ENCODE data around the gene C1GALT1C1. TPM values are rescaled to one million over a fixed set of nuclear protein-coding genes. Genes with fewer than 3 reads are reported as not detected.
A peak's percentile ranks its signal among the peaks of the same experiment; 100 is the strongest.

Gene C1GALT1C1
- polyA plus RNA-seq, 1 of the 3 experiments (the other 2 are of a cell fraction): 26.9 TPM

DNA sequence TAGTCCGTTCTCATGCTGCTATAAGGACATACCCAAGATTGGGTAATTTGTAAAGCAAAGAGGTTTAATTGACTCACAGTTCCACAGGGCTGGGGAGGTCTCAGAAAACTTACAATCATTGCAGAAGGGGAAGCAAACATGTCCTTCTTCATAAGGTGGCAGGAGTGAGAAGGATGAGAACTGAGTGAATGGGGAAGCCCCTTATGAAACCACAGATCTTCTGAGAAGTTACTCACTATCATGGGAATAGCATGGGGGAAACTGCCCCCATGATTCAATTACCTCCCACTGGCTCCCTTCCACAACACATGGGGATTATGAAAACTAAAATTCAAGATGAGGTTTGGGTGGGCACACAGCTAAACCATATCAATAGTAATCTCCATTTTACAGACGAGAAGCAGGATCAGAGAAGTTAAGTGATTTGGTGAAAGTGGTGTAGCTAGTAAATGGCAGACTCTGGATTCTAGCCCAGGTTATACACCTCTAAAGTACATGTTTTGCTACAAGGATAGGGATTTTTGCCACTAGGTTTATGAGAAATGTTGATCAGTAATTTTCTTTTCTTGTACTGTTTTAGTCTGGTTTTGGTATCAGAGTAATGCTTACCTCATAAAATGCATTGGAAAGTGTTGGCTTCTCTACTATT, 47.3 kb upstream of the C1GALT1C1 start:
- Histone ChIP-seq H3K4me2 (no peak overlapping the region), H3K79me2 (ENCODE audit: insufficient read depth) (no peaks in the 10 kb centered on the region), H3K9ac (no peak overlapping the region), H2AFZ (ENCODE audit: low read depth) (no peak overlapping the region), H3K27me3 (ENCODE audit: insufficient read depth) (no peaks in the 10 kb centered on the region; the same call in 1 of the 2 replicates), H3K4me3 (ENCODE audit: low read depth in 2 of 2, low read length in 1 of 2) (no peak overlapping the region), H3K36me3 (replicated peaks in 1 of 2; ENCODE audit: control insufficient read depth in 1 of 2, insufficient read depth in 2 of 2, low read length in 1 of 2) (no peaks in the 10 kb centered on the region), H3K27ac (ENCODE audit: low read depth in 2 of 2, low read length in 1 of 2) (no peak overlapping the region), H4K20me1 (ENCODE audit: insufficient read depth) (no peaks in the 10 kb centered on the region), H3K9me2 (no peaks in the 10 kb centered on the region), H3F3A (replicated peaks; ENCODE audit: insufficient read depth) (peaks cover 3% of the 10 kb centered on the region), H3K9me3 (no peaks in the 10 kb centered on the region), H3K4me1 (ENCODE audit: control insufficient read depth in 1 of 2, insufficient read depth in 2 of 2, low read depth in 1 of 2, low read length in 1 of 2) (no peaks in the 10 kb centered on the region)
- POLR2A ChIA-PET: no interaction called here
- 21% methylated on average over 2 of the region's 2 CpGs for WGBS (ENCODE audit: low lambda C conversion rate)
- DNase-seq: no peak
- no peak for TF ChIP-seq MEF2A (IDR thresholded peaks at IDR 0.05; ENCODE audit: borderline replicate concordance, low read depth)
- no peak for TF ChIP-seq RXRA (IDR thresholded peaks at IDR 0.05; ENCODE audit: borderline replicate concordance, low read depth)
- no peak for TF ChIP-seq IRF3 (IDR thresholded peaks at IDR 0.05; ENCODE audit: low read depth, low read length)
- TF ChIP-seq MXI1 (IDR thresholded peaks at IDR 0.05; ENCODE audit: low read depth, low read length): no peak
- TF ChIP-seq RFX5 (IDR thresholded peaks at IDR 0.05; ENCODE audit: low read length): no peak
- TF ChIP-seq TAF1 (IDR thresholded peaks at IDR 0.05; ENCODE audit: borderline replicate concordance, low read depth, low read length): no peak
- TF ChIP-seq, protein P1, sequence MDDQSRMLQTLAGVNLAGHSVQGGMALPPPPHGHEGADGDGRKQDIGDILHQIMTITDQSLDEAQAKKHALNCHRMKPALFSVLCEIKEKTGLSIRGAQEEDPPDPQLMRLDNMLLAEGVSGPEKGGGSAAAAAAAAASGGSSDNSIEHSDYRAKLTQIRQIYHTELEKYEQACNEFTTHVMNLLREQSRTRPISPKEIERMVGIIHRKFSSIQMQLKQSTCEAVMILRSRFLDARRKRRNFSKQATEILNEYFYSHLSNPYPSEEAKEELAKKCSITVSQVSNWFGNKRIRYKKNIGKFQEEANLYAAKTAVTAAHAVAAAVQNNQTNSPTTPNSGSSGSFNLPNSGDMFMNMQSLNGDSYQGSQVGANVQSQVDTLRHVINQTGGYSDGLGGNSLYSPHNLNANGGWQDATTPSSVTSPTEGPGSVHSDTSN (IDR thresholded peaks at IDR 0.05): no peak
- TF ChIP-seq GATA2 (CRISPR knock-in tag; IDR thresholded peaks at IDR 0.05): no peak
- TF ChIP-seq JUND (IDR thresholded peaks at IDR 0.05): no peak
- no peak for TF ChIP-seq CHD2 (IDR thresholded peaks at IDR 0.05; ENCODE audit: low read length, partially characterized antibody)
- no peak for TF ChIP-seq USF1 (IDR thresholded peaks at IDR 0.05; ENCODE audit: borderline replicate concordance, low read depth)
- CTCF ChIA-PET: interaction anchor here (1.6 kb wide), 1 partner anchor 178 kb away, joined by 6 read pairs; no protein-coding TSS in a partner anchor

DNA sequence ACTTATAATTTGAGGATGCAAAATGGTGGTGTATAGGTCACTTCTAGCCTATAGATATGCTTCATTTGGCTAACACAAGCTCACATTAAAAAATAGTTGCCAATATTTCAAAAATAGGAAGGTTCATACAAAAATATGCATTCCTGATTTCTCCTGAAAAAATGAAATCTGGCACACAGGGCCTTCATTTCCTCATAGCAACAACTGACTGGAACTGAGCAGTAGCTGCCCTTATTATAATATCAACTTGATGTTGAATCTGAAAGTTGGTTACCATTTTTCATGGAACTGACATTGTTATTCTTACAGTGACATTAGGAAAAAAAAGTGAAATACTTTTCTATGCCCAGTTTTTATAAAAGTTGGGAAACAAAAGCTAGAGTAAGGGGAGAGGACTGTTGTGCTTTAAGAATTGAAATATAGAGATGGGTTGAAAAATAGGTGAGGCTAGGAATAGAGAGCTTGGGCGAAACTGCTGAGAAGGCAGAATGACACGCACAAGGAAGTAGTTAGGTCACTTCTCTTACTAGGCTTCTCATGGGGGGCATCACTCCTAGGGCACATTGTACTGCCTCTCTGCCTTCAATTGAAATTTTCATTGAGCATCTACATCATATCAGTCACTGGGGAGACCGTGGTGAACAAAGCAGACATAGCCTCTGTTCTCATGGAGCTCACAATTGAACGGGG, 43.1 kb upstream of the C1GALT1C1 start:
- Histone ChIP-seq H3K79me2 (ENCODE audit: insufficient read depth) (no peaks in the 10 kb centered on the region), H4K20me1 (ENCODE audit: insufficient read depth) (no peaks in the 10 kb centered on the region), H3K4me3 (ENCODE audit: low read depth in 2 of 2, low read length in 1 of 2) (no peak overlapping the region), H3K9me2 (no peaks in the 10 kb centered on the region), H3K27ac (ENCODE audit: low read depth in 2 of 2, low read length in 1 of 2) (peak overlapping the region in 1 of 2 experiments; percentile 79; a peak in 2 of 4 replicates), H3K9me3 (no peaks in the 10 kb centered on the region), H3K36me3 (replicated peaks in 1 of 2; ENCODE audit: control insufficient read depth in 1 of 2, insufficient read depth in 2 of 2, low read length in 1 of 2) (no peaks in the 10 kb centered on the region), H3K4me1 (ENCODE audit: control insufficient read depth in 1 of 2, insufficient read depth in 2 of 2, low read depth in 1 of 2, low read length in 1 of 2) (no peaks in the 10 kb centered on the region), H3K27me3 (ENCODE audit: insufficient read depth) (no peaks in the 10 kb centered on the region), H3K4me2 (no peak overlapping the region), H3K9ac (no peak overlapping the region), H3F3A (replicated peaks; ENCODE audit: insufficient read depth) (peaks cover 3% of the 10 kb centered on the region), H2AFZ (ENCODE audit: low read depth) (peak overlapping the region; percentile 14; the same call in 1 of the 2 replicates)
- ChIA-PET CTCF (no interaction called here), POLR2A (no interaction called here)
- DNase-seq: no peak
- no peak for TF ChIP-seq SIN3A (IDR thresholded peaks at IDR 0.05; ENCODE audit: borderline replicate concordance, low read depth, low read length)
- peak; percentile 85 for TF ChIP-seq RFX5 (IDR thresholded peaks at IDR 0.05; ENCODE audit: low read length)
- WGBS (ENCODE audit: low lambda C conversion rate): 42% methylated on average over 4 of the region's 4 CpGs
